T-cell (primary cell): ENCODE data around the gene BPIFA1. TPM values are rescaled to one million over a fixed set of nuclear protein-coding genes. Genes with fewer than 3 reads are reported as not detected.
A peak's percentile ranks its signal among the peaks of the same experiment; 100 is the strongest.

Experiments
- ATAC-seq, 4 experiments: fragments of 200-7000 bp in 3 of 4; fragments of 150-1000 bp in 1 of 4; cut with Tn5 transposase; replicated peaks in 1 of 4; 1 replicate in 3 of 4; 2 replicates in 1 of 4; pipeline ENCODE4 v1.10.0; 2021; ENCODE audit warnings: moderate library complexity in 3 of 4, mild to moderate bottlenecking in 2 of 4, moderate number of reproducible peaks in 1 of 4
- CTCF ChIA-PET, 2 donors: fragments of 300-600 bp; sonication (Branson Sonifier 250); formaldehyde crosslinking; loops; one replicate each; lab custom pipeline; 2022; ENCODE audit warnings: antibody characterized with exemption in 2 of 2; lab: Charles Lee
- POLR2A ChIA-PET, 2 donors: fragments of 300-600 bp; sonication (Branson Sonifier 250); formaldehyde crosslinking; loops; one replicate each; lab custom pipeline; 2022; ENCODE audit warnings: antibody characterized with exemption in 2 of 2; lab: Charles Lee
- DNase-seq, 35 experiments: peaks; one replicate each; pipeline versions ENCODE4 v3.0.0 to v3.0.0-alpha.2; 2013 to 2023
- H3K27ac ChIP-seq: one replicate; pipeline ENCODE4 v1.5.1; 2013; ENCODE audit warnings: low read length
- H3K27me3 ChIP-seq, 2 experiments: replicated peaks in 1 of 2; 1 replicate in 1 of 2; 2 replicates in 1 of 2; pipeline versions ENCODE4 v1.6.1 to v1.7.0; 2013; ENCODE audit warnings: low read length in 1 of 2, mixed read lengths in 1 of 2; ENCODE audit not compliant: control insufficient read depth in 2 of 2, insufficient read depth in 2 of 2; ENCODE audit errors: extremely low read depth in 1 of 2
- H3K36me3 ChIP-seq, 2 donors: 1 replicate in 1 of 2; 2 replicates in 1 of 2; pipeline versions ENCODE4 v1.6.1 to v1.7.0; 2013; ENCODE audit warnings: low read length in 1 of 2; ENCODE audit not compliant: control insufficient read depth in 2 of 2, insufficient read depth in 1 of 2; ENCODE audit errors: extremely low read depth in 1 of 2
- H3K4me1 ChIP-seq, 2 experiments: 1 replicate in 1 of 2; 2 replicates in 1 of 2; pipeline versions ENCODE4 v1.6.1 to v1.7.0; 2013; ENCODE audit warnings: low read length in 2 of 2, mixed read lengths in 1 of 2; ENCODE audit not compliant: insufficient read depth in 2 of 2, control insufficient read depth in 1 of 2; ENCODE audit errors: extremely low read depth in 1 of 2
- H3K4me3 ChIP-seq, 2 donors: 1 replicate in 1 of 2; 2 replicates in 1 of 2; pipeline versions ENCODE4 v1.5.1 to v1.7.0; 2013; ENCODE audit warnings: mild to moderate bottlenecking in 2 of 2, low read length in 1 of 2, moderate library complexity in 1 of 2; ENCODE audit not compliant: control insufficient read depth in 1 of 2; ENCODE audit errors: extremely low read depth in 1 of 2
- H3K9me3 ChIP-seq: 2 replicates; pipeline ENCODE4 v1.7.0; 2013
- H3K27ac Mint-ChIP-seq, 2 donors: one replicate each; pipeline ENCODE4 v1.8.0; 2020 to 2021; ENCODE audit warnings: mild to moderate bottlenecking in 2 of 2, mixed read lengths in 2 of 2
- H3K27me3 Mint-ChIP-seq, 2 donors: one replicate each; pipeline ENCODE4 v1.8.0; 2021 to 2022; ENCODE audit warnings: mixed read lengths in 2 of 2
- H3K36me3 Mint-ChIP-seq: one replicate; pipeline ENCODE4 v1.8.0; 2021; ENCODE audit warnings: mixed read lengths
- H3K4me1 Mint-ChIP-seq, 3 donors: one replicate each; pipeline ENCODE4 v1.8.0; 2020 to 2022; ENCODE audit warnings: mixed read lengths in 3 of 3, mild to moderate bottlenecking in 1 of 3
- H3K4me3 Mint-ChIP-seq, 3 donors: one replicate each; pipeline ENCODE4 v1.8.0; 2020 to 2022; ENCODE audit warnings: mild to moderate bottlenecking in 3 of 3, mixed read lengths in 3 of 3, moderate library complexity in 3 of 3
- H3K9me3 Mint-ChIP-seq, 3 donors: one replicate each; pipeline ENCODE4 v1.8.0; 2020 to 2022; ENCODE audit warnings: mixed read lengths in 3 of 3
- WGBS: methylation state at CpG from one replicate; pipeline ENCODE4 v1.1.5; 2013; ENCODE audit warnings: missing lambda C conversion rate; ENCODE audit not compliant: insufficient coverage; 5-methylcytosine and 5-hydroxymethylcytosine counted together
- total RNA-seq, 35 experiments: library from RNA in 6 of 35; stranded (reverse) in 6 of 35; fragments of 120-200 nt in 1 of 35; gene quantifications; one replicate each; pipeline versions ENCODE4 v1.2.1 to v1.2.4 and lab custom pipeline; 2013 to 2026

BPIFA1 gene
- total RNA-seq, 5 donors from 2014 or later (not counting 1 experiment from before 2014, with no cell fraction given): not detected

GRCh38 chr20:33290852-33291251 lies 55.1 kb downstream of the BPIFA1 start:
- no peaks in the 10 kb centered on the region for H3K36me3 Mint-ChIP-seq
- Histone ChIP-seq H3K36me3 (no peaks in the 10 kb centered on the region), H3K4me1 (no peaks in the 10 kb centered on the region), H3K9me3 (no peaks in the 10 kb centered on the region), H3K27ac (no peak overlapping the region), H3K4me3 (no peak overlapping the region), H3K27me3 (peaks cover 0 to 22% of the 10 kb centered on the region in 2 experiments)
- ChIA-PET CTCF (interaction anchor here in 1 of 2 donors (0.5 kb wide), 1 partner anchor 387 kb away, joined by 4 read pairs; no protein-coding TSS in a partner anchor), POLR2A (no interaction called here)
- H3K9me3 Mint-ChIP-seq: no peaks in the 10 kb centered on the region
- WGBS: 88% methylated on average over 13 of the region's 13 CpGs
- no peak overlapping the region for H3K4me3 Mint-ChIP-seq
- DNase-seq (no peak), ATAC-seq (no peak)
- no peaks in the 10 kb centered on the region for H3K4me1 Mint-ChIP-seq
- H3K27ac Mint-ChIP-seq: no peak overlapping the region
- H3K27me3 Mint-ChIP-seq: peaks cover 4 to 19% of the 10 kb centered on the region in 2 donors

- Histone ChIP-seq H3K27me3 (peaks cover 0 to 19% of the 10 kb centered on the region in 2 experiments), H3K4me3 (no peak overlapping the region), H3K9me3 (no peaks in the 10 kb centered on the region), H3K36me3 (no peaks in the 10 kb centered on the region), H3K27ac (no peak overlapping the region), H3K4me1 (no peaks in the 10 kb centered on the region)
- no peak for DNase-seq
- H3K4me1 Mint-ChIP-seq: no peaks in the 10 kb centered on the region
- no peaks in the 10 kb centered on the region for H3K36me3 Mint-ChIP-seq
- no peak overlapping the region for H3K4me3 Mint-ChIP-seq
- H3K9me3 Mint-ChIP-seq: no peaks in the 10 kb centered on the region
- no peak overlapping the region for H3K27ac Mint-ChIP-seq
- POLR2A ChIA-PET: no interaction called here
- 94% methylated on average over 5 of the region's 8 CpGs for WGBS
- H3K27me3 Mint-ChIP-seq: peaks cover 4 to 16% of the 10 kb centered on the region in 2 donors
- no peak for ATAC-seq
- CTCF ChIA-PET: interaction anchor here in 1 of 2 donors (0.5 kb wide), 1 partner anchor 387 kb away, joined by 4 read pairs; no protein-coding TSS in a partner anchor
Measured at GRCh38 chr20:33291416-33291815, 55.6 kb downstream of the BPIFA1 start.

DNA sequence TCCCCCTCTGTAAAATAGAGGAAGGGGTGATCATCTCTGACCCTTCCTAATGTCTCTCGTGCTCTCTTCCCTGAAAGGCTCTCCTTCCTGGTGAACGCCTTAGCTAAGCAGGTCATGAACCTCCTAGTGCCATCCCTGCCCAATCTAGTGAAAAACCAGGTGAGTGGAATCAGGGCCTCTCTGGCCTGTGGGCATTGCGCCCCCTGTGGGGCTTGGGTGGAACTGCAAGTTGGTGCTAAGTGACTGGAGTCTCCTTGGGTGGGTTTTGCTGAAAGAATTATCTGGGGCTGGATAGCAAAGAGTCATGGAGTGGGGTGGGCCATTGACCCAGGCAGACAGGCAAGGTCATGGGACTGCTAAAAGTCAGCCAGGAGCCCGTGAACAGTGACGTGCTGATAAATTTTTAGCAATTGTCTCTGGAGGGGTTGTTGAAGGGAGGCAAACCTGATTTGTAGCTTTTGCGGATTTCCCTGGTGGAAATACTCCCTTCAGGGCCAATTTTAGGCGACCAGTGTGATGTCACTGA lies 56.1 kb downstream of the BPIFA1 start:
- WGBS: 37% methylated on average over 4 of the region's 7 CpGs
- CTCF ChIA-PET: no interaction called here
- Mint-ChIP-seq H3K27ac (no peak overlapping the region), H3K4me1 (no peaks in the 10 kb centered on the region), H3K4me3 (no peak overlapping the region), H3K9me3 (no peaks in the 10 kb centered on the region), H3K27me3 (peaks cover 4 to 12% of the 10 kb centered on the region in 2 donors), H3K36me3 (no peaks in the 10 kb centered on the region)
- Histone ChIP-seq H3K4me3 (no peak overlapping the region), H3K4me1 (no peaks in the 10 kb centered on the region), H3K27me3 (peaks cover 0 to 18% of the 10 kb centered on the region in 2 experiments), H3K27ac (no peak overlapping the region), H3K9me3 (no peaks in the 10 kb centered on the region), H3K36me3 (no peaks in the 10 kb centered on the region)
- DNase-seq (peak; percentile 13 to 77 (median 55)), ATAC-seq (peak in 3 of 4 experiments; percentile 29 to 35 (median 34))
- POLR2A ChIA-PET: no interaction called here

Other genes with a start within 250 kb of the BPIFA1 start
- not detected for gene SUN5, start 231.6 kb upstream of the BPIFA1 start, total RNA-seq
- under 1 TPM in 3 of 5 donors, not detected in 2; 0.16 to 0.29 (median 0.22) TPM for gene BPIFB2, start 228.3 kb upstream of the BPIFA1 start, total RNA-seq
- gene BPIFB6, start 204.3 kb upstream of the BPIFA1 start, total RNA-seq: not detected
- not detected for gene BPIFB3, start 182.1 kb upstream of the BPIFA1 start, total RNA-seq
- not detected for gene BPIFB4, start 156.4 kb upstream of the BPIFA1 start, total RNA-seq
- gene BPIFA2, start 67.8 kb upstream of the BPIFA1 start, total RNA-seq: not detected
- not detected for gene BPIFA3, start 18.6 kb upstream of the BPIFA1 start, total RNA-seq
- under 1 TPM in 2 of 5 donors, not detected in 3; 0.16 to 0.76 TPM for gene BPIFB1, start 47.2 kb downstream of the BPIFA1 start, total RNA-seq
- gene CDK5RAP1, start 165.5 kb downstream of the BPIFA1 start, total RNA-seq: 10 to 100 TPM; 42.1 to 54.3 (median 49.1) TPM
- 1 to 10 TPM; 4.4 to 7.8 (median 5.5) TPM for gene SNTA1, start 207.8 kb downstream of the BPIFA1 start, total RNA-seq